ENCODE results near the gene ASPG. TPM values are rescaled to one million over a fixed set of nuclear protein-coding genes. Genes with fewer than 3 reads are reported as not detected.

The ASPG gene
- total RNA-seq, 4 donors from 2014 or later, result 1.5 to 2.0 (median 1.9) TPM; not detected in 1

DNA sequence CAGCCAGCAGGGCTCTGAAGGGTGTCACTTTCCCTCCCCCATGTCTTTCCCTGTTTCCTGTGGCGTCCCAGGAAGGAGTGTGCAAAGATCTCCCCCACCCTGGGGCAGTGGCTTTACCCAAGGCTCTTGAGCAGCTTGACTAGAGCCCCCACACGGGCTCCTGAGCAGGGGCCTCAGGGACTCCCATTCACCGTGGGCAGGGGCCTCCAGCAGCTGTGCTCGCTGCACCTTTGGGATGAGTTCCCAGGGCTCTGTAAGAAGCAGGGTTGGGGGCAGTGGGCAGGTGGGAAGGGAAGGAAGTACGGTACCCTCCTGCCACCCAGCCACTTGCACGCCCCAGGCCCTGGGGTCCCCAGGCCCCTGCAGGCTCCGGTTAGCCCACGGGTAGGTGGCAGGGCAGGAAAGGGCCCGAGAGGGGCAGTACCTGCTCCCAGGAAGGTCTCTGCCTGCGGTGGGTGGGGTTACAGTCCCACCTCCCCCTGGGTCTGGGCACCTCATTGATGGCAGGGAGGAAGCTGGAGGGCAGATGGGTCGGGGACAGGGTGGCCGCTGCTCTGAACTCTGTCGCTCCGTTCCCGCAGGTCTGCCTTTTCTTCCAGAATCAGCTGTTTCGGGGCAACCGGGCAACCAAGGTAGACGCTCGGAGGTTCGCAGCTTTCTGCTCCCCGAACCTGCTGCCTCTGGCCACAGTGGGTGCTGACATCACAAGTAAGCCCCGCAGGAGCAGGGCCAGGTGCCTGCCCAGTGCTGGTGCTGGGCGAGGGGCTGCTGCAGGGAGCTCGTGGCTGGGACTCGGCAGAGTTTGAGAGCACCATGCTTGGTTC lies 13.0 kb downstream of the ASPG start:
- DNase-seq (ENCODE audit: low spot score) (no peak), ATAC-seq (ENCODE audit: low FRiP score) (no peak)
- TF ChIP-seq, protein P1, sequence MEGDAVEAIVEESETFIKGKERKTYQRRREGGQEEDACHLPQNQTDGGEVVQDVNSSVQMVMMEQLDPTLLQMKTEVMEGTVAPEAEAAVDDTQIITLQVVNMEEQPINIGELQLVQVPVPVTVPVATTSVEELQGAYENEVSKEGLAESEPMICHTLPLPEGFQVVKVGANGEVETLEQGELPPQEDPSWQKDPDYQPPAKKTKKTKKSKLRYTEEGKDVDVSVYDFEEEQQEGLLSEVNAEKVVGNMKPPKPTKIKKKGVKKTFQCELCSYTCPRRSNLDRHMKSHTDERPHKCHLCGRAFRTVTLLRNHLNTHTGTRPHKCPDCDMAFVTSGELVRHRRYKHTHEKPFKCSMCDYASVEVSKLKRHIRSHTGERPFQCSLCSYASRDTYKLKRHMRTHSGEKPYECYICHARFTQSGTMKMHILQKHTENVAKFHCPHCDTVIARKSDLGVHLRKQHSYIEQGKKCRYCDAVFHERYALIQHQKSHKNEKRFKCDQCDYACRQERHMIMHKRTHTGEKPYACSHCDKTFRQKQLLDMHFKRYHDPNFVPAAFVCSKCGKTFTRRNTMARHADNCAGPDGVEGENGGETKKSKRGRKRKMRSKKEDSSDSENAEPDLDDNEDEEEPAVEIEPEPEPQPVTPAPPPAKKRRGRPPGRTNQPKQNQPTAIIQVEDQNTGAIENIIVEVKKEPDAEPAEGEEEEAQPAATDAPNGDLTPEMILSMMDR (IDR thresholded peaks at IDR 0.05), result no peak

DNA sequence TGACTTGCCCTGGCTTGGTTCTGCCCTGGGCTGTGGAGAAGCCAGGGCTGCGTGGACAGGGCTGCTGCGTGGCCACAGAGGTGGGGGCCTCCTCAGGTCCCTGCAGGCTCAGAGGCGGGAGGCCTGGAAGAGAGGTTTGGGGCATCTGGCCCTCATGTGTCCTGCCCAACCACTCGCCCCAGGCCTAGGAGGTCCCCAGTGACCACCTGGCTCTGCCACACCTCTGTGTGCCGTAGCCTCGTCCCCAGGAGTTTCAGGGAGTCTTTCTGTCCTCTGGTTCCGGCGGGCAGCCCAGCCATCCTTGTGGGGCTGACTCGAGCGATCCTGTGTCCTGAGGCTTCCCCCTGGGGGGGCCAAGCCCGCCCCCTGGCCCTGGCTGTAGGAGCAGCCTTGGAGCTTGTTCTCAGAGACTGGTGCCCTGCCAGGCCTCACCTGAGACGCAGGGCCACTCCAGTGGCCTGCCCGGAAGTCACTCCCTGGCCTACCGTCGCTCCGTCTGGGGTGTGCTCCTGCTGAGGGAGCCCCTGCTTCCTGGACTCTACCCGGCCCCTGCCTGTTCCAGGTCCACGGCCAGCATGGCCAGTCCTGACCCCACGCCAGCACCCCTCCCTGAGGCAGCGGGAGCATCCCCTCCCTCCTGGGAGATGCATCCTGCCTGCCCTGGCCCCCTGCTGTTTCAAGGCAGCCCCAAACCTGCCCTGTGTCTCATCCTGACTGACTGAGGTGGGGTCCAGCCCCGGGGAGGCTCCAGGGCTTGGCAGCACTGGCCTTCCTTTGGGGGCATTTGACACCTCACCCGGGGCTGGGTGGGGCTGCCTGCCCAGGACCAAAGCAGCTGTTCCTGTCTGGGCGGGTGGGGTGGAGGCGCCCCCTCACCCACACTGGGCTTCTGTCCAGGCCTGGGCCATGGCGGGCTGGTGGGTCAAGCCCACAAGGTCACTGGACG lies 13.9 kb downstream of the ASPG start:
- TF ChIP-seq, protein P1 (IDR thresholded peaks at IDR 0.05), result no peak
- no peak for ATAC-seq (ENCODE audit: low FRiP score)
- DNase-seq (ENCODE audit: low spot score), result no peak

GRCh38 chr14:104100171-104101085 lies 14.9 kb downstream of the ASPG start:
- peak; percentile 37 for ATAC-seq (ENCODE audit: low FRiP score)
- TF ChIP-seq, protein P1 (IDR thresholded peaks at IDR 0.05), result no peak

GRCh38 chr14:104101086-104101621 lies 15.7 kb downstream of the ASPG start:
- ATAC-seq (ENCODE audit: low FRiP score) (no peak), DNase-seq (ENCODE audit: low spot score) (no peak)
- TF ChIP-seq, protein P1 (IDR thresholded peaks at IDR 0.05), result no peak

More at GRCh38 chr14:104100171-104101085, 14.9 kb downstream of the ASPG start:
- no peak for DNase-seq (ENCODE audit: low spot score)

- no peak for DNase-seq (ENCODE audit: low spot score)
Measured at GRCh38 chr14:104101651-104102281, 16.3 kb downstream of the ASPG start.

More at GRCh38 chr14:104101651-104102281, 16.3 kb downstream of the ASPG start:
- TF ChIP-seq, protein P1 (IDR thresholded peaks at IDR 0.05), result no peak
- no peak for ATAC-seq (ENCODE audit: low FRiP score)

Data from omental fat pad (tissue), 4 donors.